Prostate gland (tissue), 2 donors: ENCODE results near the gene IMPACT. TPM values are rescaled to one million over a fixed set of nuclear protein-coding genes. Genes with fewer than 3 reads are reported as not detected.

Source experiments
- DNase-seq: peaks from one replicate; pipeline ENCODE4 v3.0.0-alpha.2; 2019; ENCODE audit warnings: low spot score
- H3K27ac ChIP-seq, 2 donors: fragments of 200-600 bp; sonication (generic); 2 replicates each; pipeline ENCODE4 v1.5.1; 2017 to 2019
- H3K27me3 ChIP-seq: fragments of 200-600 bp; sonication (generic); replicated peaks from 2 replicates; pipeline ENCODE4 v1.5.1; 2019; ENCODE audit not compliant: insufficient read depth
- H3K36me3 ChIP-seq, 2 donors: fragments of 200-600 bp; sonication (generic); 1 replicate in 1 of 2; 2 replicates in 1 of 2; pipeline versions ENCODE4 v1.5.1 to v1.8.1; 2017 to 2019
- H3K4me1 ChIP-seq: fragments of 200-600 bp; sonication (generic); replicated peaks from 2 replicates; pipeline ENCODE4 v1.5.1; 2019
- H3K4me3 ChIP-seq, 2 donors: fragments of 200-600 bp; sonication (generic); 2 replicates each; pipeline ENCODE4 v1.5.1; 2017 to 2019
- H3K9me3 ChIP-seq: fragments of 200-600 bp; sonication (generic); 2 replicates; pipeline ENCODE4 v1.5.1; 2017
- POLR2A ChIP-seq: fragments of 450-650 bp; IDR thresholded peaks from one replicate; pipeline ENCODE4 v1.6.1; 2016; ENCODE audit warnings: antibody characterized with exemption, mild to moderate bottlenecking
- POLR2AphosphoS5 ChIP-seq: sonication (generic); formaldehyde crosslinking; IDR thresholded peaks from one replicate; pipeline ENCODE4 v1.6.1; 2017; ENCODE audit warnings: antibody characterized with exemption
- WGBS: methylation state at CpG from one replicate; pipeline ENCODE4 v1.1.5; 2018; 5-methylcytosine and 5-hydroxymethylcytosine counted together
- intact Hi-C: fragments of 100-400 bp; cut with DNase I; formaldehyde crosslinking; loops from one replicate; pipeline ENCODE4 v1.14.2; 2022
- total RNA-seq, 2 donors: library from RNA; depleted of rRNA; stranded (reverse); fragments of >200 nt; gene quantifications; one replicate each; pipeline ENCODE4 v1.1.0, GENCODE V29; 2016
- TF ChIP-seq, protein P1 (sequence below), 4 experiments: fragments of 200-600 bp in 2 of 4; fragments of 450-650 bp in 2 of 4; sonication (generic) in 2 of 4; IDR thresholded peaks; 1 replicate in 3 of 4; 2 replicates in 1 of 4; pipeline ENCODE4 v1.5.1; 2016 to 2019; ENCODE audit warnings: antibody characterized with exemption in 4 of 4, mild to moderate bottlenecking in 2 of 4, moderate library complexity in 2 of 4

Gene IMPACT
- 10 to 100 TPM; 24.8 to 46.7 TPM for total RNA-seq

- intact Hi-C loops: no loop called here
- Histone ChIP-seq H3K4me1 (peaks cover 3% of the 10 kb centered on the region), H3K4me3 (peak within 1 kb of the TSS; percentile 71 to 81), H3K9me3 (no peaks in the 10 kb centered on the region), H3K27me3 (no peaks in the 10 kb centered on the region), H3K36me3 (no peaks in the 10 kb centered on the region), H3K27ac (peak within 1 kb of the TSS; percentile 68 to 80)
- TF ChIP-seq, protein P1, sequence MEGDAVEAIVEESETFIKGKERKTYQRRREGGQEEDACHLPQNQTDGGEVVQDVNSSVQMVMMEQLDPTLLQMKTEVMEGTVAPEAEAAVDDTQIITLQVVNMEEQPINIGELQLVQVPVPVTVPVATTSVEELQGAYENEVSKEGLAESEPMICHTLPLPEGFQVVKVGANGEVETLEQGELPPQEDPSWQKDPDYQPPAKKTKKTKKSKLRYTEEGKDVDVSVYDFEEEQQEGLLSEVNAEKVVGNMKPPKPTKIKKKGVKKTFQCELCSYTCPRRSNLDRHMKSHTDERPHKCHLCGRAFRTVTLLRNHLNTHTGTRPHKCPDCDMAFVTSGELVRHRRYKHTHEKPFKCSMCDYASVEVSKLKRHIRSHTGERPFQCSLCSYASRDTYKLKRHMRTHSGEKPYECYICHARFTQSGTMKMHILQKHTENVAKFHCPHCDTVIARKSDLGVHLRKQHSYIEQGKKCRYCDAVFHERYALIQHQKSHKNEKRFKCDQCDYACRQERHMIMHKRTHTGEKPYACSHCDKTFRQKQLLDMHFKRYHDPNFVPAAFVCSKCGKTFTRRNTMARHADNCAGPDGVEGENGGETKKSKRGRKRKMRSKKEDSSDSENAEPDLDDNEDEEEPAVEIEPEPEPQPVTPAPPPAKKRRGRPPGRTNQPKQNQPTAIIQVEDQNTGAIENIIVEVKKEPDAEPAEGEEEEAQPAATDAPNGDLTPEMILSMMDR (IDR thresholded peaks at IDR 0.05): peak in 1 of 4 experiments; percentile 11
- TF ChIP-seq POLR2AphosphoS5: no peak
- peak; percentile 42 for TF ChIP-seq POLR2A
- DNase-seq: peak; percentile 58
- 1% methylated on average over 74 of the region's 82 CpGs for WGBS
Observed at GRCh38 chr18:24426398-24427294, at the start of gene IMPACT. TSS of gene IMPACT (plus strand) at chr18:24426670. CDS start at chr18:24426757, 87 bp downstream.

DNA sequence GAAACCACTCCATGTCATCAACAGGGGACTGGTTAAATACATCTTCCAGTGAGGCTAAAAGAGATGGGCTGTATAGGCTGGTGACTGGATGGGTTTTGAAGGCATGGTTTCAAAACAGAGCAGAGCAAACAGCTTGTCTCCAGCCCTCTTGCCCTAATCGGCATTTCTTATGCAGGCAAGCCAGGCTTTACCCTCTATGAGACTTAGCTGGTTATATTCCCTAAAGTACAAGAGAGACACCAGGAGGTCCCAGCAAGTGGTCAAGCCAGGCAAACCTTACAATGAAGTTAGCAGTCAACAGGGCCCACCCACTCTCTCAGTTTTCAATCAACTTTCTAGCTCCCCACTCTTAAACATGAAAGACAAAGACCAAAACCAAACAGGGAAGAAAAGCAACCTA lies 47.9 kb upstream of the IMPACT start:
- Histone ChIP-seq H3K4me1 (no peaks in the 10 kb centered on the region), H3K4me3 (no peak overlapping the region), H3K9me3 (no peaks in the 10 kb centered on the region), H3K27me3 (no peaks in the 10 kb centered on the region), H3K27ac (no peak overlapping the region), H3K36me3 (no peaks in the 10 kb centered on the region)
- 59% methylated on average over 1 of the region's 1 CpG for WGBS
- TF ChIP-seq, protein P1 (IDR thresholded peaks at IDR 0.05): no peak
- no peak for TF ChIP-seq POLR2AphosphoS5
- intact Hi-C loops: no loop called here
- DNase-seq: no peak

GRCh38 chr18:24380163-24380747 lies 46.2 kb upstream of the IMPACT start:
- H3K4me1 ChIP-seq: no peaks in the 10 kb centered on the region
- H3K27ac ChIP-seq: no peak overlapping the region
- no peak for DNase-seq
- H3K27me3 ChIP-seq: no peaks in the 10 kb centered on the region
- TF ChIP-seq POLR2AphosphoS5: no peak
- TF ChIP-seq POLR2A: no peak
- TF ChIP-seq, protein P1 (IDR thresholded peaks at IDR 0.05): no peak
- H3K36me3 ChIP-seq: no peaks in the 10 kb centered on the region
- no peak overlapping the region for H3K4me3 ChIP-seq
- intact Hi-C loops: no loop called here
- no peaks in the 10 kb centered on the region for H3K9me3 ChIP-seq
- 96% methylated on average over 6 of the region's 6 CpGs for WGBS

- no peaks in the 10 kb centered on the region for H3K9me3 ChIP-seq
- no peak overlapping the region for H3K27ac ChIP-seq
- TF ChIP-seq, protein P1 (IDR thresholded peaks at IDR 0.05): no peak
- no peak for TF ChIP-seq POLR2AphosphoS5
- no peak for TF ChIP-seq POLR2A
- intact Hi-C loops: no loop called here
- no peaks in the 10 kb centered on the region for H3K36me3 ChIP-seq
- WGBS: 76% methylated on average over 1 of the region's 1 CpG
- H3K27me3 ChIP-seq: no peaks in the 10 kb centered on the region
- H3K4me3 ChIP-seq: no peak overlapping the region
- DNase-seq: no peak
- H3K4me1 ChIP-seq: no peaks in the 10 kb centered on the region
Observed at GRCh38 chr18:24381126-24381525, 45.3 kb upstream of the IMPACT start.
